HK-2 (cell line): Measurements from ENCODE around the gene TMEM254.
"Not testable (repeated sequence)": the region's sequence is repeated elsewhere in the genome, so short reads cannot be mapped to it uniquely, and the experiment has no call there.

Source experiments
- DNase-seq: peaks from one replicate; pipeline ENCODE4 v3.0.0-alpha.2; 2018; ENCODE audit not compliant: unreplicated experiment

The TMEM254 gene

DNA sequence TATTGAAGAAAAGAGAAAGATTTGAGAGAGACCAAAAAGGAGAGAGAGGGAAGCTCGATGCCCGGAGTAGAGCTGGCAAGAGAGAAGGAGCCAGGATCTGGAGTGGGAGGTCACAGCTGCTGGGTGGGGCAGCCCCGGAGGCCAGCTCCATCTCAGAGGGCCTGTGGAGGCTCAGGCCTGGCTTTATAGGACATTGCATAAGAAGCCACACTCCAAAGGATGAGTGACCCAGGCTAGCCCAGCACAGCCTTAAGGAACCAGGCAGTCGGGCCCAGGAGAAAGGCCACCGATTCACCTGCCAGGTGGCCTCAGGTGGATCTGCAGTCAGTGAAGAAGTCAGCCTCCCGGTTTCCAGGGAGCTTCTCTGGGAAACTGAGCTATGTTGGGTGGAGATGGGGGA is 54.7 kb downstream of the TMEM254 start:
- DNase-seq, result no peak

GRCh38 chr10:80133687-80134086 is 55.2 kb downstream of the TMEM254 start:
- DNase-seq, result not testable (repeated sequence)

DNA sequence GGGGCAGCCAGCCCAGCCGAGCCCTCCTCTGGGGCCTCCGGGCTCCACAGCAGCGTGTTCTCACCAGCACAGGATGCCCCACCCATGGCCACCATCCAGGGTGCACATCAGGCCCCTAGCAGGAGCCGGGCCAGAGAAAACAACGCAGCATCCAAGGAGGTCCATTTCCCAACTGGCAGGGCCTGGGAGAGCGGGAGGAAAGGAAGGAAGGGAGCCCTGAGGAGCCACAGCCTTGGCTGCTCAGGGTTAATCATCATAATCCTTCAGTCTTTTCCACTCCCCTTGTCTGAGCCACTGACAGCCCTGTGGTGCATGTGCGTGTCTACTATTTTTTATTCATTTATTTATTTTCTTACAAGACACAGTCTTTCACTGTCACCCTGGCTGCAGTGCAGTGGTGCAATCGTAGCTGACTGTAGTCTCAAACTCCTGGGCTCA is 57.7 kb downstream of the TMEM254 start:
- DNase-seq, result no peak

DNA sequence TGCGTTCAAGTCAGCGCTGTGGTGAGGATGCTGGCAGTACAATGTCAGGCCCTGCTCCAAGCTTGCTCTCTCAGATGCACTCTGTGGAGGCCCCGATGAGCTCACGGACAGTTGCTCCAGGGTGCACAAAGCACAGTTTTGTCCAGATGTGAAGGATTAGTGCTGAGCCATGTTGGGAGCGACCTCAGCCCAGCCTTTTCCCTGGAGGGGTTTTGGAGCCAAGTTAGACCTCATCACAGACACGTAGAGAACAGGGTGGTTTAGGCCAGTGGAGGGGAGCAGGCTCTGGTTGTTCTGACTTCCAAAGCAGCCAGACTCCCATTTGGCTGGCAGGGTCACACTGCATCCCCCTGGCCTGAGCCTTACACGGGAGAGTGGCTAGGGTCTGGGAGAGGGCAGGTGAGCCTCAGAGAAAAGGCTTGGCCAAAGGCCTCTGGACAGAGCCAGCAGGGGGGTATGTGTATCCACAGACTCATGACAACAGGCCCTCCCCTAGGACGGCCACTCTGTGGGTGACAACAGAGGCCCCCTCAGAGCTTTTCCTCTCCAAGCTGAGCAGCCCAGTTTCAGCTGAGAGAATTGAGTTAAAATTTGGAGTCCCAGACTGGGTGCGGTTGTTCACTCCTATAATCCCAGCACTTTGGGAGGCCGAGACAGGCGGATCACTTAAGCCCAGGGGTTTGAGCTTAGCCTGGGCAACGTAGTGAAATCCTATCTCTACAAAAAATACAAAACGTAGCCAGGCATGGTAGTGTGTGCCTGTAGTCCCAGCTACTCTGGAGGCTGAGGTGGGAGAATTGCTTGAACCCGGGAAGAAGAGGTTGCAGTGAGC is 58.8 kb downstream of the TMEM254 start:
- DNase-seq, result no peak

DNA sequence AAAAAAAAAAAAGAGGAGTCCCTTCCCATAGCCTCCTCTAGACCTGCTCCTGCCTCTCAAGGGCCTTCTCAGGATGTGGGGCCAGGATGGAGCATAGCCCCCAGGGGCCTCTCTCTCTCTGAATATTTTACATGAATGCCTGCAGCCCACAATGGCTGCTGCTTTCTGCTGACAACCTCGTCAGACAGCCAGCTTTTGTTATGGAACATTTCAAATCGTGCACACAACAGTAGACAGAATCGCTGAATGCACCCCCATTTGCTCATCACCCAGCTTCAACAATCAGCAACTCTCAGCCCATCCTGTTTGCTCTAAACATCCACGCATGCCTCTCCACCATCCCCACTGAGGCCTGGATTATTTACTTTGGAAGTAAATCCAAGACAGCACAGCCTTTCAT is 59.5 kb downstream of the TMEM254 start:
- no peak for DNase-seq

DNA sequence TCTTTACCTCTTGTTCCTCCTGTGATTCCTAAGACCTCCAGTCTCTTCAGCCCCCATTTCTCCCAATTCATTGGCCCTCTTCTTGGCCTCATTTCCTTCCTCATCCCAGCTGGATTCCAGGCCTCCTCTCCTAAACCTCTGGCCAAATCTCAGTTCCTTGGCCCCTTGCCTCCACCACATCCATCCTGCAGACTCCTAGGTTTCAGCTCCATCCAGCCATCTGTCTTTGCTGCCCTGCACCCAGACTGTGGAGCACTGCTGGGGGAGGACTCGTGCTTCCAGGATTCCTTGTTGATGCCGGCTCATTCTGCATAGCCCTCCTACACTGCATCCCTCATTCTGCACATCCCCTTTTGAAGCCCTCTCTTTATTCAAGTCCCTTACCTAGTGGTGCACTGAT is 60.8 kb downstream of the TMEM254 start:
- DNase-seq, result no peak

GRCh38 chr10:80140251-80140650 is 61.8 kb downstream of the TMEM254 start:
- DNase-seq, result no peak

- no peak for DNase-seq
Observed at GRCh38 chr10:80141696-80142460, 63.4 kb downstream of the TMEM254 start.
